Parathyroid adenoma (tissue), 2 donors: ENCODE data around the gene INF2.

Experiments
- H2AFZ ChIP-seq: fragments of 300-600 bp; sonication (generic); one replicate; pipeline ENCODE4 v1.7.0; 2017; ENCODE audit warnings: antibody characterized with exemption, mild to moderate bottlenecking
- H3K27ac ChIP-seq: fragments of 300-600 bp; sonication (generic); one replicate; pipeline ENCODE4 v1.7.0; 2017
- H3K27me3 ChIP-seq: fragments of 300-600 bp; sonication (generic); one replicate; pipeline ENCODE4 v1.7.0; 2017; ENCODE audit warnings: low read length; ENCODE audit not compliant: control insufficient read depth, insufficient read depth
- H3K36me3 ChIP-seq: fragments of 300-600 bp; sonication (generic); one replicate; pipeline ENCODE4 v1.7.0; 2017; ENCODE audit warnings: low read length; ENCODE audit not compliant: control insufficient read depth, insufficient read depth
- H3K4me1 ChIP-seq: fragments of 300-600 bp; sonication (generic); one replicate; pipeline ENCODE4 v1.7.0; 2017; ENCODE audit warnings: control low read depth
- H3K4me2 ChIP-seq: fragments of 300-600 bp; sonication (generic); one replicate; pipeline ENCODE4 v1.7.0; 2017; ENCODE audit warnings: low read length
- H3K4me3 ChIP-seq: fragments of 300-600 bp; sonication (generic); one replicate; pipeline ENCODE4 v1.7.0; 2017; ENCODE audit warnings: low read depth, low read length
- H3K79me2 ChIP-seq: fragments of 300-600 bp; sonication (generic); one replicate; pipeline ENCODE4 v1.7.0; 2017; ENCODE audit warnings: control low read depth
- H3K9ac ChIP-seq: fragments of 300-600 bp; sonication (generic); one replicate; pipeline ENCODE4 v1.7.0; 2017; ENCODE audit warnings: mild to moderate bottlenecking
- H3K9me3 ChIP-seq: fragments of 300-600 bp; sonication (generic); one replicate; pipeline ENCODE4 v1.7.0; 2017; ENCODE audit warnings: low read length; ENCODE audit not compliant: control insufficient read depth
- TF ChIP-seq, protein P1 (sequence below): fragments of 300-600 bp; sonication (generic); IDR thresholded peaks from one replicate; pipeline ENCODE4 v1.7.0; 2017; ENCODE audit warnings: antibody characterized with exemption, mild to moderate bottlenecking
- donor health status: primary hyperparathyroidism.

Gene INF2

DNA sequence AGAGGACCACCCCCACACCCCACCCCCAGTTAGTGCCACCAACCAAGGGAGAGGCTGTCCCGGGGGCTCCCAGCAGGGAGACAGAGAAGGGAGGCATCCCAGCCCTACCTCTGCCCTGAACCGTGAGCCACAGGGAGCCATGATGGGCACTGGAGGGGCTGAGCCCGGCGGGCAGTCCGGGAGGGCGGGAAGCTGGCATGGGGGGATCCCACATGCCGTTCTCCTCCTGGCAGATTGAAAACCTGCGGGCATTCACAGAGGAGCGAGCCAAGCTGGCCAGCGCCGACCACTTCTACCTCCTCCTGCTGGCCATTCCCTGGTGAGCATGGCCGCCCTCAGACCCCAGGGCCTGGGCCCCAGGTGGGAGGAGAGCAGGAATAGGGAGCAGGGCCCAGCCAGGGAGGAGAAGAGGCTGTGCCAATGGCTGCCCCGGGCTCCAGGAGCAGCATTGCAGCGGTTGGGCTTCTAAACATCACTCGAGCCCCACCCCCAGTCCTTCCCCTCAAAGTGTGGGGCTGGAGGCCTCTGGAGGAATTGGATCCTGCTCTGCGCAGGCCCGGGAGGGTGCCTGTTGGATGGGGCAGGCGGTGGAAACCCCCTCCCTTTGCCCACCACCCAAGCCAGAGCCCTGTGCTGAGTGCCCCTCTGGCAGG lies 20.1 kb downstream of the INF2 start:
- Histone ChIP-seq H3K4me3 (no peak overlapping the region), H3K27me3 (no peaks in the 10 kb centered on the region), H3K36me3 (no peaks in the 10 kb centered on the region), H3K9ac (no peak overlapping the region), H3K79me2 (no peaks in the 10 kb centered on the region), H3K9me3 (no peaks in the 10 kb centered on the region), H2AFZ (no peak overlapping the region), H3K4me1 (no peaks in the 10 kb centered on the region), H3K27ac (no peak overlapping the region), H3K4me2 (no peak overlapping the region)
- TF ChIP-seq, protein P1, sequence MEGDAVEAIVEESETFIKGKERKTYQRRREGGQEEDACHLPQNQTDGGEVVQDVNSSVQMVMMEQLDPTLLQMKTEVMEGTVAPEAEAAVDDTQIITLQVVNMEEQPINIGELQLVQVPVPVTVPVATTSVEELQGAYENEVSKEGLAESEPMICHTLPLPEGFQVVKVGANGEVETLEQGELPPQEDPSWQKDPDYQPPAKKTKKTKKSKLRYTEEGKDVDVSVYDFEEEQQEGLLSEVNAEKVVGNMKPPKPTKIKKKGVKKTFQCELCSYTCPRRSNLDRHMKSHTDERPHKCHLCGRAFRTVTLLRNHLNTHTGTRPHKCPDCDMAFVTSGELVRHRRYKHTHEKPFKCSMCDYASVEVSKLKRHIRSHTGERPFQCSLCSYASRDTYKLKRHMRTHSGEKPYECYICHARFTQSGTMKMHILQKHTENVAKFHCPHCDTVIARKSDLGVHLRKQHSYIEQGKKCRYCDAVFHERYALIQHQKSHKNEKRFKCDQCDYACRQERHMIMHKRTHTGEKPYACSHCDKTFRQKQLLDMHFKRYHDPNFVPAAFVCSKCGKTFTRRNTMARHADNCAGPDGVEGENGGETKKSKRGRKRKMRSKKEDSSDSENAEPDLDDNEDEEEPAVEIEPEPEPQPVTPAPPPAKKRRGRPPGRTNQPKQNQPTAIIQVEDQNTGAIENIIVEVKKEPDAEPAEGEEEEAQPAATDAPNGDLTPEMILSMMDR = no peak

GRCh38 chr14:104710071-104710735 lies 20.8 kb downstream of the INF2 start:
- H2AFZ ChIP-seq = no peak overlapping the region
- H3K27ac ChIP-seq = no peak overlapping the region
- H3K36me3 ChIP-seq = no peaks in the 10 kb centered on the region
- no peaks in the 10 kb centered on the region for H3K9me3 ChIP-seq
- H3K9ac ChIP-seq = no peak overlapping the region
- no peak overlapping the region for H3K4me3 ChIP-seq
- H3K27me3 ChIP-seq = no peaks in the 10 kb centered on the region
- TF ChIP-seq, protein P1 = no peak
- no peaks in the 10 kb centered on the region for H3K4me1 ChIP-seq
- H3K4me2 ChIP-seq = no peak overlapping the region
- H3K79me2 ChIP-seq = no peaks in the 10 kb centered on the region

DNA sequence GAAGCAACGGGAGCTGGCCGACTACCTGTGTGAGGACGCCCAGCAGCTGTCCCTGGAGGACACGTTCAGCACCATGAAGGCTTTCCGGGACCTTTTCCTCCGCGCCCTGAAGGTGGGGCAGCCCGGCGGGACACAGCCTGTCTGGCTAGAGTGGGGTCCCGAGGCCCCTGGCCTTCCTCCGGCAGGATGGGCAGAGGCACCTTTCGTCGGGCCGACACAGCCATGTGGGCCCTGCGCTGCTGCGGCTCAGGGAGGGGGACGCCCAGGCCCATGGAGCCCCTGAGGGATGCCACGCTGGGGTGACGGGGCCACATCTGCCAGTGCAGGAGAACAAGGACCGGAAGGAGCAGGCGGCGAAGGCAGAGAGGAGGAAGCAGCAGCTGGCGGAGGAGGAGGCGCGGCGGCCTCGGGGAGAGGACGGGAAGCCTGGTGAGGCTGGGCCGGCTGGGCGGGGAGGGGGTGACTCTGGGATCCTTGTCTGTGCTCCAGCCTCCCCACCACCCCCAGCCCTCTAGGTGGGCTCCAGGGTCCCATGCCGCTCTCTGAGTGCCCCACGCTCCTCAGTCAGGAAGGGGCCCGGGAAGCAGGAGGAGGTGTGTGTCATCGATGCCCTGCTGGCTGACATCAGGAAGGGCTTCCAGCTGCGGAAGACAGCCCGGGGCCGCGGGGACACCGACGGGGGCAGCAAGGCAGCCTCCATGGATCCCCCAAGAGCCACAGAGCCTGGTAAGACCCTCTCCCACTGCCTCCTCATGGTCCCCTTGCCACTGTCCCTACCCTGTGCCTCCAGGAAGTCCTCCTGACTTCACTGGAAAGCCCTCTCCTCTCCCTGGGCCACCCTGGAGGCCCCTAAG lies 23.7 kb downstream of the INF2 start:
- Histone ChIP-seq H3K36me3 (no peaks in the 10 kb centered on the region), H3K79me2 (no peaks in the 10 kb centered on the region), H3K27me3 (no peaks in the 10 kb centered on the region), H3K9me3 (no peaks in the 10 kb centered on the region), H3K4me2 (no peak overlapping the region), H3K4me3 (no peak overlapping the region), H3K9ac (no peak overlapping the region), H3K27ac (no peak overlapping the region), H3K4me1 (no peaks in the 10 kb centered on the region), H2AFZ (no peak overlapping the region)
- TF ChIP-seq, protein P1 = no peak

DNA sequence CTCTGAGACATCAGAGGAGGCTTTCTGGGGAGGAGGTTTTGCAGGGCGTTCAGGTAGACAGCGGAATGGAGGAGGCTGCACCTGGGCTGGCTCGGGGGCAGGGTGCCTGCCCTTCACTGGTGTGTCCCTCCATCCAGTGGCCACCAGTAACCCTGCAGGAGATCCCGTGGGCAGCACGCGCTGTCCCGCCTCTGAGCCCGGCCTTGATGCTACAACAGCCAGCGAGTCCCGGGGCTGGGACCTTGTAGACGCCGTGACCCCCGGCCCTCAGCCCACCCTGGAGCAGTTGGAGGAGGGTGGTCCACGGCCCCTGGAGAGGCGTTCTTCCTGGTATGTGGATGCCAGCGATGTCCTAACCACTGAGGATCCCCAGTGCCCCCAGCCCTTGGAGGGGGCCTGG lies 24.6 kb downstream of the INF2 start:
- Histone ChIP-seq H2AFZ (no peak overlapping the region), H3K4me2 (no peak overlapping the region), H3K79me2 (no peaks in the 10 kb centered on the region), H3K9ac (no peak overlapping the region), H3K9me3 (no peaks in the 10 kb centered on the region), H3K27ac (no peak overlapping the region), H3K27me3 (no peaks in the 10 kb centered on the region), H3K4me1 (no peaks in the 10 kb centered on the region), H3K36me3 (no peaks in the 10 kb centered on the region), H3K4me3 (no peak overlapping the region)
- TF ChIP-seq, protein P1 = no peak
